Upper lobe of right lung (tissue), 1 donor: ENCODE results near the gene NVL. TPM values are rescaled to one million over a fixed set of nuclear protein-coding genes. Genes with fewer than 3 reads are reported as not detected.

Experiments
- ATAC-seq: fragments of 200-7000 bp; cut with Tn5 transposase; one replicate; pipeline ENCODE4 v1.9.1; 2020; ENCODE audit warnings: mild to moderate bottlenecking, moderate library complexity
- DNase-seq: peaks from one replicate; pipeline ENCODE4 v3.0.0-alpha.2; 2020
- H3K27ac ChIP-seq: fragments of 200-600 bp; one replicate; pipeline ENCODE4 v1.8.0; 2022
- H3K27me3 ChIP-seq: fragments of 200-600 bp; one replicate; pipeline ENCODE4 v1.8.0; 2022; ENCODE audit warnings: mild to moderate bottlenecking
- H3K36me3 ChIP-seq: fragments of 200-600 bp; one replicate; pipeline ENCODE4 v1.8.0; 2022
- H3K4me1 ChIP-seq: fragments of 200-600 bp; one replicate; pipeline ENCODE4 v1.8.0; 2022
- H3K4me3 ChIP-seq: fragments of 200-600 bp; one replicate; pipeline ENCODE4 v1.8.0; 2022; ENCODE audit warnings: mild to moderate bottlenecking
- H3K9me3 ChIP-seq: fragments of 200-600 bp; one replicate; pipeline ENCODE4 v1.8.0; 2022
- CTCF ChIP-seq: fragments of 200-600 bp; IDR thresholded peaks from one replicate; pipeline ENCODE4 v1.8.0; 2022; ENCODE audit warnings: antibody characterized with exemption
- intact Hi-C: fragments of 100-400 bp; cut with DNase I; formaldehyde crosslinking; loops from one replicate; pipeline ENCODE4 v1.11.0; 2022
- total RNA-seq: library from RNA; stranded (reverse); fragmentation: NEBNext Ultra II Directional; extraction: Animal tissue kit (Norgen Biotek cat#: 25700); gene quantifications from one replicate; pipeline ENCODE4 v1.2.1, GENCODE V29; 2021
- donor health status: DM: no; HTN: yes; CAD: no; lungs with severe emphysema.

NVL gene
- total RNA-seq, 1 donor from 2014 or later = 24.1 TPM

- H3K27ac ChIP-seq = peak overlapping the region; percentile 76
- intact Hi-C loops = loop anchor here (10.0 kb wide), 1 partner anchor 225 kb away; the partner anchor contains the start of gene FBXO28
- peaks cover 20% of the 10 kb centered on the region for H3K9me3 ChIP-seq
- TF ChIP-seq CTCF = no peak
- no peak for DNase-seq
- H3K4me3 ChIP-seq = no peak overlapping the region
- ATAC-seq = no peak
- H3K4me1 ChIP-seq = peaks cover 7% of the 10 kb centered on the region
- H3K36me3 ChIP-seq = no peaks in the 10 kb centered on the region
- no peaks in the 10 kb centered on the region for H3K27me3 ChIP-seq
Observed at GRCh38 chr1:224339442-224340033, 9.6 kb upstream of the NVL start.

- DNase-seq (no peak), ATAC-seq (peak; percentile 85)
- peaks cover 7% of the 10 kb centered on the region for H3K4me1 ChIP-seq
- no peak overlapping the region for H3K27ac ChIP-seq
- no peaks in the 10 kb centered on the region for H3K27me3 ChIP-seq
- intact Hi-C loops = loop anchor here (10.0 kb wide), 1 partner anchor 223 kb away; the partner anchor contains the start of gene FBXO28
- H3K36me3 ChIP-seq = no peaks in the 10 kb centered on the region
- no peak overlapping the region for H3K4me3 ChIP-seq
- TF ChIP-seq CTCF = no peak
- H3K9me3 ChIP-seq = peaks cover 7% of the 10 kb centered on the region
Observed at GRCh38 chr1:224338150-224338838, 8.3 kb upstream of the NVL start.

- ATAC-seq = no peak
- intact Hi-C loops = loop anchor here (10.0 kb wide), 1 partner anchor 219 kb away; the partner anchor contains the start of gene FBXO28
- TF ChIP-seq CTCF = no peak
- DNase-seq = no peak
- no peaks in the 10 kb centered on the region for H3K9me3 ChIP-seq
- H3K36me3 ChIP-seq = no peaks in the 10 kb centered on the region
- no peaks in the 10 kb centered on the region for H3K27me3 ChIP-seq
- peaks cover 10% of the 10 kb centered on the region for H3K4me1 ChIP-seq
- H3K4me3 ChIP-seq = no peak overlapping the region
- no peak overlapping the region for H3K27ac ChIP-seq
Observed at GRCh38 chr1:224333939-224334786, 4.2 kb upstream of the NVL start.

GRCh38 chr1:224333309-224333926 is 3.4 kb upstream of the NVL start:
- no peaks in the 10 kb centered on the region for H3K36me3 ChIP-seq
- DNase-seq = no peak
- peak; percentile 79 for ATAC-seq
- H3K9me3 ChIP-seq = no peaks in the 10 kb centered on the region
- no peaks in the 10 kb centered on the region for H3K27me3 ChIP-seq
- H3K4me1 ChIP-seq = peaks cover 17% of the 10 kb centered on the region
- intact Hi-C loops = loop anchor here (10.0 kb wide), 1 partner anchor 219 kb away; the partner anchor contains the start of gene FBXO28
- peak; percentile 70 for TF ChIP-seq CTCF
- H3K4me3 ChIP-seq = no peak overlapping the region
- H3K27ac ChIP-seq = no peak overlapping the region

- Histone ChIP-seq H3K4me3 (no peak overlapping the region), H3K27me3 (no peaks in the 10 kb centered on the region), H3K27ac (no peak overlapping the region), H3K36me3 (no peaks in the 10 kb centered on the region), H3K9me3 (no peaks in the 10 kb centered on the region), H3K4me1 (peaks cover 22% of the 10 kb centered on the region)
- no peak for DNase-seq
- TF ChIP-seq CTCF = no peak
- intact Hi-C loops = loop anchor here (10.0 kb wide), 1 partner anchor 217 kb away; the partner anchor contains the start of gene FBXO28
- ATAC-seq = no peak
Observed at GRCh38 chr1:224331824-224332223, 1.9 kb upstream of the NVL start.
